Measurements from ENCODE around the gene SMARCB1.

GRCh38 chr22:23769321-23769965 is 17.3 kb upstream of the SMARCB1 start:
- TF ChIP-seq CTCF (IDR thresholded peaks at IDR 0.05) (no peak), POLR2A (IDR thresholded peaks at IDR 0.05) (no peak), EP300 (IDR thresholded peaks at IDR 0.05) (no peak), POLR2AphosphoS5 (IDR thresholded peaks at IDR 0.05) (no peak)

Measured in sigmoid colon (tissue), 4 donors.